ENCODE measurements around the gene SLC27A1. TPM values are rescaled to one million over a fixed set of nuclear protein-coding genes. Genes with fewer than 3 reads are reported as not detected.

Gene SLC27A1
- total RNA-seq, 1 donor from 2014 or later, result 2.0 TPM

- DNase-seq (ENCODE audit: low spot score), result no peak
- no peaks in the 10 kb centered on the region for H3K4me1 Mint-ChIP-seq (ENCODE audit: low read depth)
- peaks cover 8% of the 10 kb centered on the region for H3K9me3 Mint-ChIP-seq
- H3K36me3 Mint-ChIP-seq (ENCODE audit: low read depth), result no peaks in the 10 kb centered on the region
- peaks cover 4% of the 10 kb centered on the region for H3K27me3 Mint-ChIP-seq (ENCODE audit: insufficient read depth)
- H3K27ac Mint-ChIP-seq, result no peak overlapping the region
- intact Hi-C loops (cut with micrococcal nuclease), result no loop called here
- H3K4me3 Mint-ChIP-seq, result no peak overlapping the region
Observed at GRCh38 chr19:17530586-17530985, 60.3 kb downstream of the SLC27A1 start.

- DNase-seq (ENCODE audit: low spot score), result no peak
- peaks cover 8% of the 10 kb centered on the region for H3K9me3 Mint-ChIP-seq
- peaks cover 4% of the 10 kb centered on the region for H3K27me3 Mint-ChIP-seq (ENCODE audit: insufficient read depth)
- H3K27ac Mint-ChIP-seq, result no peak overlapping the region
- no peak overlapping the region for H3K4me3 Mint-ChIP-seq
- intact Hi-C loops (cut with micrococcal nuclease), result no loop called here
- no peaks in the 10 kb centered on the region for H3K36me3 Mint-ChIP-seq (ENCODE audit: low read depth)
- H3K4me1 Mint-ChIP-seq (ENCODE audit: low read depth), result no peaks in the 10 kb centered on the region
Observed at GRCh38 chr19:17532116-17532515, 61.8 kb downstream of the SLC27A1 start.

- Mint-ChIP-seq H3K4me1 (ENCODE audit: low read depth) (no peaks in the 10 kb centered on the region), H3K27me3 (ENCODE audit: insufficient read depth) (peaks cover 4% of the 10 kb centered on the region), H3K4me3 (no peak overlapping the region), H3K27ac (no peak overlapping the region), H3K36me3 (ENCODE audit: low read depth) (no peaks in the 10 kb centered on the region), H3K9me3 (peaks cover 8% of the 10 kb centered on the region)
- DNase-seq (ENCODE audit: low spot score), result no peak
- intact Hi-C loops (cut with micrococcal nuclease), result no loop called here
Observed at GRCh38 chr19:17532557-17532956, 62.2 kb downstream of the SLC27A1 start.

GRCh38 chr19:17534767-17535166 lies 64.4 kb downstream of the SLC27A1 start:
- Mint-ChIP-seq H3K27me3 (ENCODE audit: insufficient read depth) (peaks cover 10% of the 10 kb centered on the region), H3K4me3 (no peak overlapping the region), H3K36me3 (ENCODE audit: low read depth) (no peaks in the 10 kb centered on the region)

GRCh38 chr19:17536955-17537354 lies 66.6 kb downstream of the SLC27A1 start:
- Mint-ChIP-seq H3K4me3 (no peak overlapping the region), H3K27me3 (ENCODE audit: insufficient read depth) (peaks cover 10% of the 10 kb centered on the region), H3K4me1 (ENCODE audit: low read depth) (peaks cover 11% of the 10 kb centered on the region), H3K27ac (no peak overlapping the region), H3K36me3 (ENCODE audit: low read depth) (no peaks in the 10 kb centered on the region), H3K9me3 (no peaks in the 10 kb centered on the region)
- intact Hi-C loops (cut with micrococcal nuclease), result loop anchor here (5.0 kb wide), 1 partner anchor 215 kb away; the partner anchor contains the start of gene FCHO1
- DNase-seq (ENCODE audit: low spot score), result no peak

More at GRCh38 chr19:17534767-17535166, 64.4 kb downstream of the SLC27A1 start:
- Mint-ChIP-seq H3K27ac (no peak overlapping the region), H3K4me1 (ENCODE audit: low read depth) (peaks cover 11% of the 10 kb centered on the region), H3K9me3 (no peaks in the 10 kb centered on the region)
- intact Hi-C loops (cut with micrococcal nuclease), result loop anchor here (5.0 kb wide), 1 partner anchor 218 kb away; the partner anchor contains the start of gene FCHO1
- no peak for DNase-seq (ENCODE audit: low spot score)

GRCh38 chr19:17538684-17539237 lies 68.4 kb downstream of the SLC27A1 start:
- Mint-ChIP-seq H3K4me3 (peak overlapping the region; percentile 63), H3K27me3 (ENCODE audit: insufficient read depth) (peaks cover 10% of the 10 kb centered on the region), H3K4me1 (ENCODE audit: low read depth) (peaks cover 11% of the 10 kb centered on the region), H3K9me3 (no peaks in the 10 kb centered on the region), H3K27ac (peak overlapping the region; percentile 47), H3K36me3 (ENCODE audit: low read depth) (no peaks in the 10 kb centered on the region)
- intact Hi-C loops (cut with micrococcal nuclease), result loop anchor here (1.0 to 5.0 kb wide), 7 partner anchors 15 to 336 kb away; partner anchors contain the start of genes COLGALT1, FCHO1, PGLS and SLC27A1
- DNase-seq (ENCODE audit: low spot score), result no peak

GRCh38 chr19:17539238-17540117 lies 69.2 kb downstream of the SLC27A1 start:
- Mint-ChIP-seq H3K27ac (peak overlapping the region; percentile 63), H3K4me1 (ENCODE audit: low read depth) (peaks cover 11% of the 10 kb centered on the region), H3K36me3 (ENCODE audit: low read depth) (no peaks in the 10 kb centered on the region), H3K9me3 (no peaks in the 10 kb centered on the region), H3K4me3 (peak overlapping the region; percentile 84), H3K27me3 (ENCODE audit: insufficient read depth) (peaks cover 10% of the 10 kb centered on the region)
- intact Hi-C loops (cut with micrococcal nuclease), result loop anchor here (1.0 to 5.0 kb wide), 7 partner anchors 16 to 335 kb away; partner anchors contain the start of genes COLGALT1, FCHO1, PGLS and SLC27A1
- DNase-seq (ENCODE audit: low spot score), result peak; percentile 93

GRCh38 chr19:17540174-17540573 lies 69.8 kb downstream of the SLC27A1 start:
- DNase-seq (ENCODE audit: low spot score), result no peak
- H3K36me3 Mint-ChIP-seq (ENCODE audit: low read depth), result no peaks in the 10 kb centered on the region
- no peak overlapping the region for H3K4me3 Mint-ChIP-seq
- no peaks in the 10 kb centered on the region for H3K9me3 Mint-ChIP-seq
- peaks cover 10% of the 10 kb centered on the region for H3K27me3 Mint-ChIP-seq (ENCODE audit: insufficient read depth)
- H3K4me1 Mint-ChIP-seq (ENCODE audit: low read depth), result peaks cover 11% of the 10 kb centered on the region
- H3K27ac Mint-ChIP-seq, result no peak overlapping the region
- intact Hi-C loops (cut with micrococcal nuclease), result no loop called here

GRCh38 chr19:17541184-17541759 lies 70.9 kb downstream of the SLC27A1 start:
- H3K4me3 Mint-ChIP-seq, result no peak overlapping the region
- no peaks in the 10 kb centered on the region for H3K9me3 Mint-ChIP-seq
- no peak for DNase-seq (ENCODE audit: low spot score)
- peaks cover 10% of the 10 kb centered on the region for H3K27me3 Mint-ChIP-seq (ENCODE audit: insufficient read depth)
- peaks cover 11% of the 10 kb centered on the region for H3K4me1 Mint-ChIP-seq (ENCODE audit: low read depth)
- no peaks in the 10 kb centered on the region for H3K36me3 Mint-ChIP-seq (ENCODE audit: low read depth)
- intact Hi-C loops (cut with micrococcal nuclease), result no loop called here
- H3K27ac Mint-ChIP-seq, result no peak overlapping the region

- no peak overlapping the region for H3K27ac Mint-ChIP-seq
- no peak overlapping the region for H3K4me3 Mint-ChIP-seq
- H3K36me3 Mint-ChIP-seq (ENCODE audit: low read depth), result no peaks in the 10 kb centered on the region
- peaks cover 10% of the 10 kb centered on the region for H3K27me3 Mint-ChIP-seq (ENCODE audit: insufficient read depth)
- H3K9me3 Mint-ChIP-seq, result no peaks in the 10 kb centered on the region
- H3K4me1 Mint-ChIP-seq (ENCODE audit: low read depth), result peaks cover 11% of the 10 kb centered on the region
- no peak for DNase-seq (ENCODE audit: low spot score)
- intact Hi-C loops (cut with micrococcal nuclease), result no loop called here
Observed at GRCh38 chr19:17542042-17542441, 71.7 kb downstream of the SLC27A1 start.

- Mint-ChIP-seq H3K4me1 (ENCODE audit: low read depth) (peaks cover 11% of the 10 kb centered on the region), H3K9me3 (no peaks in the 10 kb centered on the region), H3K27me3 (ENCODE audit: insufficient read depth) (peaks cover 11% of the 10 kb centered on the region), H3K4me3 (no peak overlapping the region), H3K27ac (no peak overlapping the region), H3K36me3 (ENCODE audit: low read depth) (no peaks in the 10 kb centered on the region)
- intact Hi-C loops (cut with micrococcal nuclease), result no loop called here
- no peak for DNase-seq (ENCODE audit: low spot score)
Observed at GRCh38 chr19:17542793-17543582, 72.7 kb downstream of the SLC27A1 start.

- Mint-ChIP-seq H3K4me1 (ENCODE audit: low read depth) (peaks cover 4% of the 10 kb centered on the region), H3K9me3 (no peaks in the 10 kb centered on the region), H3K36me3 (ENCODE audit: low read depth) (no peaks in the 10 kb centered on the region), H3K27me3 (ENCODE audit: insufficient read depth) (peaks cover 5% of the 10 kb centered on the region), H3K4me3 (no peak overlapping the region), H3K27ac (no peak overlapping the region)
- intact Hi-C loops (cut with micrococcal nuclease), result no loop called here
- no peak for DNase-seq (ENCODE audit: low spot score)
Observed at GRCh38 chr19:17543986-17544385, 73.7 kb downstream of the SLC27A1 start.
